ENCODE measurements around the gene CD38.
"Not testable (repeated sequence)": the region's sequence is repeated elsewhere in the genome, so short reads cannot be mapped to it uniquely, and the experiment has no call there.

The CD38 gene

DNA sequence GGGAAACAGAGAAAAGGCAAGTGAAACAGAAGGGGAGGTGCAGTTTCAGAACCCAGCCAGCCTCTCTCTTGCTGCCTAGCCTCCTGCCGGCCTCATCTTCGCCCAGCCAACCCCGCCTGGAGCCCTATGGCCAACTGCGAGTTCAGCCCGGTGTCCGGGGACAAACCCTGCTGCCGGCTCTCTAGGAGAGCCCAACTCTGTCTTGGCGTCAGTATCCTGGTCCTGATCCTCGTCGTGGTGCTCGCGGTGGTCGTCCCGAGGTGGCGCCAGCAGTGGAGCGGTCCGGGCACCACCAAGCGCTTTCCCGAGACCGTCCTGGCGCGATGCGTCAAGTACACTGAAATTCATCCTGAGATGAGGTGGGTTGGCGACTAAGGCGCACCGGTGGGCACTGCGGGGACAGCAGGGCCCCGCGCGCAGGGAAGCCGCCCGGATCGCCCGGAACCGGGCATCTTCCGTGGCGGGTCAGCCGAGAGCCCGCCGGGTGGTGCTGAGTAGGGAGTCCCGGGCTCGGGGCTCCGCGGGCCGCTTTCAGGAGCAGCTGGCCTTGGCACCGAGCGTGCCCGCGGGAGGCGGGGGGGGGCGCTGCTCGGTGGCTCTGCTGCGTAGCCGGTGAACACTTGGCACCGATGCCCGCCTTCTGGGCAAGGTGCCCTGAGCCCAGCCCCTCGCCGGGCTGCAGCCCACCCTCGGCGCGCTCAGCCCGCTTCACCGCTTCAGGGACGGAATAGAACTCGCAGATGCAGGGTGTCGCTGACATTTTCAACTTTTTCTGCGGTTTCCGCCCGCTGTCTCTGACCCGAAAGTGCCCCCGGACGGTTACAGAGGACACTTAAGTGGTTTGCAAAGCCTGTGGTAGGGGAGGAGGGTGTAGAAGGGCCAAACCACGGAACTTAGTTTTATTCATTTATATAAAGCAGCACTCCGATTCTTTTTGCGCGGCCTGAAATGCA, at the start of gene CD38:
Gene CD38 (plus strand): TSS at position 40 of the 953 bp plus-strand sequence. CDS start 87 bp downstream, at position 127.
- H3K27me3 ChIP-seq (ENCODE audit: control insufficient read depth in 1 of 2, insufficient read depth in 2 of 2, low read length in 2 of 2), result no peaks in the 10 kb centered on the region
- H3K4me3 ChIP-seq (ENCODE audit: low read depth in 1 of 2, low read length in 2 of 2), result peak within 1 kb of the TSS; percentile 55 to 72
- peaks cover 6% of the 10 kb centered on the region for H3K4me1 ChIP-seq (ENCODE audit: insufficient read depth, low read length)
- peak within 1 kb of the TSS; percentile 51 for H3K27ac ChIP-seq (ENCODE audit: low read depth, low read length)
- H3K9ac ChIP-seq (ENCODE audit: low read length), result peak within 1 kb of the TSS; percentile 9
- H3K9me3 ChIP-seq (ENCODE audit: low read length), result no peaks in the 10 kb centered on the region
- H3K36me3 ChIP-seq (ENCODE audit: insufficient read depth, low read length), result no peaks in the 10 kb centered on the region

DNA sequence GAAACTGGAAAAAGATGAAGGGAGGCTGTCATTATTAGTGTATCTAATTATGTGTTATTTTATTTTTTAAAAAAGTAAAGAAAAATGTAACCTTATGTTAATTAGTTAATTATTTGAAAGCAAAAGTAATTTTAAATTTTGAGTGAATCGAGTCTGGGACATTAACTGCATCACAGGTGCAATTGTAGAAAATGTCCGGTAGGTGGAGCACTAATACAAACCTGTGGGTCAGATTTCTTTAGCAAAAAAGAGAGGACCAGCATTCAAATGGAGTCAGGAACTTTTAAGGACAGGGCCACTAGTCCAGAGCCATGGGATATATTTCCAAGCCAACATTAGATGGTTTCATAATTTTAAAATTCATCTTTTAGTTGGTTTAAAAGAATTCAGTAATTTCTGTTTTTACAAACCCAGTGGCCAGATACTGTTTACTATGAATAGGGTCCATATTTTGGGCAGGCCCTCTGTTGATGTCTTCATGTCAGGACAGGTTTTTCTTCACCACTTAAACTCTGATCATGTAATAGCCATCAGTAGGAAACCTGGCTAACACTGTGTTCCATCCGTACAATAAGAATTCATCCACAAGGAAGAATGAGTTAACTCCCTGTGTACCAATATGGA, 48.1 kb upstream of the CD38 start:
- no peaks in the 10 kb centered on the region for H3K36me3 ChIP-seq (ENCODE audit: insufficient read depth, low read length)
- no peaks in the 10 kb centered on the region for H3K27me3 ChIP-seq (ENCODE audit: control insufficient read depth in 1 of 2, insufficient read depth in 2 of 2, low read length in 2 of 2)
- no peaks in the 10 kb centered on the region for H3K9me3 ChIP-seq (ENCODE audit: low read length)
- peaks cover 8% of the 10 kb centered on the region for H3K4me1 ChIP-seq (ENCODE audit: insufficient read depth, low read length)
- H3K9ac ChIP-seq (ENCODE audit: low read length), result no peak overlapping the region
- H3K27ac ChIP-seq (ENCODE audit: low read depth, low read length), result no peak overlapping the region
- H3K4me3 ChIP-seq (ENCODE audit: low read depth in 1 of 2, low read length in 2 of 2), result no peak overlapping the region

DNA sequence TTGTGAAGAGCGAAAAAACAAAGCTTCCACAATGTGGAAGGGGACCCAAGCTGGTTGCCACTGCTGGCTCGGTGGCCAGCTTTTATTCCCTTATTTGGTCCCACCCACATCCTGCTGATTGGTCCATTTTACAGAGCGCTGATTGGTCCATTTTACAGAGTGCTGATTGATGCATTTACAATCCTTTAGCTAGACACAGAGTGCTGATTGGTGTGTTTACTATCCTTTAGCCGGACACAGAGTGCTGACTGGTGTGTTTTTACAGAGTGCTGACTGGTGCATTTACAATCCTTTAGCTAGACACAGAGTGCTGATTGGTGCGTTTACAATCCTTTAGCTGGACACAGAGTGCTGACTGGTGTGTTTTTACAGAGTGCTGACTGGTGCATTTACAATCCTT, 45.1 kb upstream of the CD38 start:
- not testable (repeated sequence) for H3K4me3 ChIP-seq (ENCODE audit: low read depth in 1 of 2, low read length in 2 of 2); H3K9me3 ChIP-seq (ENCODE audit: low read length); H3K27ac ChIP-seq (ENCODE audit: low read depth, low read length); H3K36me3 ChIP-seq (ENCODE audit: insufficient read depth, low read length); H3K4me1 ChIP-seq (ENCODE audit: insufficient read depth, low read length); H3K9ac ChIP-seq (ENCODE audit: low read length); H3K27me3 ChIP-seq (ENCODE audit: control insufficient read depth in 1 of 2, insufficient read depth in 2 of 2, low read length in 2 of 2)

DNA sequence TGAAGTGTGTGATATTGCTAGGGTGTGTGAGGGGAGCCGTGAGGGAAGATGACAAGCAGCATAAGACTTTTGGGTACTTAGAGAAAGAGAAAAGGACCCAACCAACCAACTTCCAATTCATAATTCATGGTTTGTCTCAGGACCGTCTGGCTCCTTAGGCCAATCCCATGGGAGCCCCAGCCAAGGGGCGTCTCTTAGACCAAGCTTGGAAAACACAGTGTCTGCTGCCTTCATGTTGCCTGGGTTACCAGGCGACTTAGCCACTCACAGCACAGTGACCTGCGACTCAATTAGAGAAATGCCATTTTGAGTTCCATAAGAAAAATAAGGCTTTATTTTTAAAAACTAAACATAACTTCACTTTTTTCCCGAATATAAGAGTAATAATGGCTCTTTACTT, 42.6 kb upstream of the CD38 start:
- Histone ChIP-seq H3K36me3 (ENCODE audit: insufficient read depth, low read length) (no peaks in the 10 kb centered on the region), H3K9ac (ENCODE audit: low read length) (no peak overlapping the region), H3K4me1 (ENCODE audit: insufficient read depth, low read length) (no peaks in the 10 kb centered on the region), H3K4me3 (ENCODE audit: low read depth in 1 of 2, low read length in 2 of 2) (no peak overlapping the region), H3K9me3 (ENCODE audit: low read length) (no peaks in the 10 kb centered on the region), H3K27me3 (ENCODE audit: control insufficient read depth in 1 of 2, insufficient read depth in 2 of 2, low read length in 2 of 2) (no peaks in the 10 kb centered on the region), H3K27ac (ENCODE audit: low read depth, low read length) (no peak overlapping the region)

DNA sequence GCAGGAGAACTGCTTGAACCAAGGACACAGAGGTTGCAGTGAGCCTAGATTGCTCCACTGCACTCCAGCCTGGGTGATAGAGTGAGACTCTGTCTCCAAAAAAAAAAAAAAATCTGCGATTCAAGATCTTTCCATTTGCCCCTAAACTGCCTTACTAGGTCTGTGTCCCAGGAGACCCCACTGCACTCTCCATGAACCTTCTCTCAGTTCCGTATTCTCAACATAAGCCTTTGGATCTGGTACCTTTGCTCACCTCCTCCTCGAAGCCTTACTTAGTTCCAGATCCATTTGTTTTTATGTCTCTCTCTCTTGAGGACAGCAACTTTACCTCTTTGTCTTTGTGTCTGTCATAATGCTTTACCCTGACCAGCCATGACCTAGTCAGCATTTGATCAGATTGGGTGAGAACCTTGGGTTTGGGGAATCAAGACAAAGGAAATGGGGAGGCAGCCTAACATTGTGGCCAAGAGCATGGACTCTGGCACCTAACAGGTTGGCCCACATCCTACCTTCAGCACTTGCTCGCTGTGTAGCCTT, 41.5 kb upstream of the CD38 start:
- no peak overlapping the region for H3K4me3 ChIP-seq (ENCODE audit: low read depth in 1 of 2, low read length in 2 of 2)
- H3K36me3 ChIP-seq (ENCODE audit: insufficient read depth, low read length), result no peaks in the 10 kb centered on the region
- H3K27ac ChIP-seq (ENCODE audit: low read depth, low read length), result no peak overlapping the region
- no peaks in the 10 kb centered on the region for H3K4me1 ChIP-seq (ENCODE audit: insufficient read depth, low read length)
- no peaks in the 10 kb centered on the region for H3K27me3 ChIP-seq (ENCODE audit: control insufficient read depth in 1 of 2, insufficient read depth in 2 of 2, low read length in 2 of 2)
- H3K9ac ChIP-seq (ENCODE audit: low read length), result no peak overlapping the region
- H3K9me3 ChIP-seq (ENCODE audit: low read length), result no peaks in the 10 kb centered on the region

DNA sequence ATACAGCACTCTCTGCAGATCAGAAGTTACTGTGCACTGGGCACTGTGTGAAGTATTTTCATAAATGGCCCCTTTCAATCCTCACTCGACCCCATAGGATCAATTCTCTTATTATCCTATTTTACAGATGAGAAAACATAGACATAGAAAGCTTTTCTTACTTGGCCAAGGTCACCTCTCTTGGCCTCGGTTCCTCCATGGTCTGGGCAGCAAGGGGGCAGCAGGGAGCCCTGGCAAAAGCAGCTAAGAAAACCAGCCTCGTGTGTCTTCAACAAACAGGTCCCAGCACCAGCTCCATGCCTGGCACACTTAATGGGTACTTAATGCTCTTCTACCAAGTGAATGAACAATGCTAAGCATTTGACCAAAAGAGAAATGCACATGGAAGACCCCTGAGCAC, 40.9 kb upstream of the CD38 start:
- H3K4me1 ChIP-seq (ENCODE audit: insufficient read depth, low read length), result no peaks in the 10 kb centered on the region
- H3K9me3 ChIP-seq (ENCODE audit: low read length), result no peaks in the 10 kb centered on the region
- no peaks in the 10 kb centered on the region for H3K27me3 ChIP-seq (ENCODE audit: control insufficient read depth in 1 of 2, insufficient read depth in 2 of 2, low read length in 2 of 2)
- no peak overlapping the region for H3K9ac ChIP-seq (ENCODE audit: low read length)
- H3K4me3 ChIP-seq (ENCODE audit: low read depth in 1 of 2, low read length in 2 of 2), result no peak overlapping the region
- no peaks in the 10 kb centered on the region for H3K36me3 ChIP-seq (ENCODE audit: insufficient read depth, low read length)
- H3K27ac ChIP-seq (ENCODE audit: low read depth, low read length), result no peak overlapping the region

DNA sequence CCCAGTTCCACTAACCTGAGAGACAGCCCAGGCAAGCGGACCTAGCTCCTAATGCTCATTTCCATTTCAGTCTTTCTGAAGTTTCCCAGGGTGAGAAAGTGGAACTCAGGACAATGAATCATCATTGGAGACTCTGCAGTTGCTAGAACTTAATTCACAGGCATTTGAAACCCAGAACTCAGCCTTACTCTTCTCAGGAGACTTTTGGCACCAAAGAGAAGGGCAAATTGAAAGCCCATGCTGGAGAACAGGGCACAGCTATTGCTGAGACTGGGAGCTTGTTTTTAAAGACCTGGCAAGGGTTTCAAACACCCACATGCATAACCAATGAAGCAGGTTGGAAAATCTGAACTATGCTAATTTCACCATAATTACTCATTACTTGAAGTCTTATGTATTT, 39.3 kb upstream of the CD38 start:
- H3K4me3 ChIP-seq (ENCODE audit: low read depth in 1 of 2, low read length in 2 of 2), result no peak overlapping the region
- H3K27me3 ChIP-seq (ENCODE audit: control insufficient read depth in 1 of 2, insufficient read depth in 2 of 2, low read length in 2 of 2), result no peaks in the 10 kb centered on the region
- no peaks in the 10 kb centered on the region for H3K36me3 ChIP-seq (ENCODE audit: insufficient read depth, low read length)

DNA sequence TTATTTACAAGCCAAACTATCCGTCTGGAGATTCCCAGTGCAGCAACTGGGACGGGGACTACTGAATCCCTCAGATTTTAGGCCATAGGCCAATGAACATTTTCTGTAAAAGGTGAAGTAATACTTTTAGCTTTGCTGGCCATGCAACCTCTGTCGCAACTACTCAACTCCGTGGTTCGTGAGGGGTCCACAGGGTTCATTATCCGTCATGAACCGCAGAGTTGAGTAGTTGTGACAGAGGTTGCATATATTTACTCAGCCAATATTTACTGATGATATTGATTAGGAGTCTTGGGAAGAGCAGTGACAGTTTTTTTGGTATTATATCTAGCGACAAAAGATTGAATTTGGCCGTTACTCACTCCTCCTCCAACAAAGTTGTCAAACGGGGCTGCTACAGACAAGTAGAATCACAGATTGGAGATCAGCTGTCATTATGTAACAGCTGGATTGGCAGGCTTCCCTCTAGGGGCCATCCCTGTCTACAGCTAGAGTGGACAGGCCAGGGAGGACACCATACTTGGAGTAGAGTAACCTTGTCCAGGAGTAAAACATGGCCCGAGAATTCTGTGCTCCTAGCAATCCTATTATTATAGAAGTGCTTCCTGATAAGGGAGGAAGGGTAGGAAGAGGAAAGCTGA, 37.2 kb upstream of the CD38 start:
- H3K4me3 ChIP-seq (ENCODE audit: low read depth in 1 of 2, low read length in 2 of 2), result no peak overlapping the region
- no peaks in the 10 kb centered on the region for H3K36me3 ChIP-seq (ENCODE audit: insufficient read depth, low read length)
- no peaks in the 10 kb centered on the region for H3K4me1 ChIP-seq (ENCODE audit: insufficient read depth, low read length)
- H3K9ac ChIP-seq (ENCODE audit: low read length), result no peak overlapping the region
- no peaks in the 10 kb centered on the region for H3K9me3 ChIP-seq (ENCODE audit: low read length)
- no peaks in the 10 kb centered on the region for H3K27me3 ChIP-seq (ENCODE audit: control insufficient read depth in 1 of 2, insufficient read depth in 2 of 2, low read length in 2 of 2)
- H3K27ac ChIP-seq (ENCODE audit: low read depth, low read length), result no peak overlapping the region

More for the DNA sequence above, 39.3 kb upstream of the CD38 start:
- Histone ChIP-seq H3K4me1 (ENCODE audit: insufficient read depth, low read length) (no peaks in the 10 kb centered on the region), H3K9me3 (ENCODE audit: low read length) (no peaks in the 10 kb centered on the region), H3K9ac (ENCODE audit: low read length) (no peak overlapping the region), H3K27ac (ENCODE audit: low read depth, low read length) (no peak overlapping the region)

DNA sequence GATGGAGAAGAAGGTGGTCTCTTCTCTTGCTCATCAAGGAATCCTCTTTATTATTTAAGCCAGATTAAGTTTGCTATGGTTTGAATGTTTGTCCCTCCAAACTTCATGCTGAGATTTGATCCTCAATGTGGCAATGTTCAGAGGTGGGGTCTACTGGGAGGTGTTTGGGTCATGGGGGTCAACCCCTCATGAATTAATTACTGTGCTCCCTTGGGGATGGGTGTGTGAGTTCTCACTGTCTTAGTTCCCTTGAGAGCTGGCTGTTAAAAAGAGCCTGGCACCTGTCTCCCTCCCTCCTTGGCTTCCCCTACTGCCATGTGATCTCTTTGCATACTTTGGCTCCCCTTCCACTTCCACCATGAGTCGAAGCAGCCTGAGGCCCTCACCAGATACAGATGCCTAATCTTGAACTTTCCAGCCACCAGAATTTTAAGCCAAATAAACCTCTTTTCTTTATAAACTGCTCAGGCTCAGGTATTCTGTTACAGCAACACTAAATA, 36.0 kb upstream of the CD38 start:
- no peak overlapping the region for H3K4me3 ChIP-seq (ENCODE audit: low read depth in 1 of 2, low read length in 2 of 2)
- no peaks in the 10 kb centered on the region for H3K27me3 ChIP-seq (ENCODE audit: control insufficient read depth in 1 of 2, insufficient read depth in 2 of 2, low read length in 2 of 2)
- no peak overlapping the region for H3K9ac ChIP-seq (ENCODE audit: low read length)

DNA sequence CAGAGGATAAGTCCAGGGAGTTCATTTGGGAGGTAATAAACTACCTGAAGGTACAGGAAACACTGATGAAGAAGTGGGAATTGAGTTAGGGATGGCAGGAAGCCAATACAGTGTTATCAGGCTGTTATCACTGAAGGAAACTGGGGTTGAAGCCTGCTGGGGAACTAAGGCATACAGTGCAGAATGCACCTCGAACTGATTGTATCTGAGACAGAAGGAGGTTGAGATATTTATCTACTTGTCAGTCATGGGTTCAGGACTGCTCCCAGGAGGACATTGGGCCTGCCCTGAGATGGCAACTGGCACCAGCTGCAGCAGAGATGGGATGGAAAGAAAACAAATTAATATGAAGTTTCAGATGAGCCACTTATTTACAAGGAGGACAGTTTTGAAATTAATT, 35.5 kb upstream of the CD38 start:
- Histone ChIP-seq H3K4me3 (ENCODE audit: low read depth in 1 of 2, low read length in 2 of 2) (no peak overlapping the region), H3K9me3 (ENCODE audit: low read length) (no peaks in the 10 kb centered on the region), H3K9ac (ENCODE audit: low read length) (no peak overlapping the region), H3K27me3 (ENCODE audit: control insufficient read depth in 1 of 2, insufficient read depth in 2 of 2, low read length in 2 of 2) (no peaks in the 10 kb centered on the region), H3K27ac (ENCODE audit: low read depth, low read length) (no peak overlapping the region), H3K4me1 (ENCODE audit: insufficient read depth, low read length) (no peaks in the 10 kb centered on the region), H3K36me3 (ENCODE audit: insufficient read depth, low read length) (no peaks in the 10 kb centered on the region)

More for the DNA sequence above, 36.0 kb upstream of the CD38 start:
- no peaks in the 10 kb centered on the region for H3K36me3 ChIP-seq (ENCODE audit: insufficient read depth, low read length)
- no peak overlapping the region for H3K27ac ChIP-seq (ENCODE audit: low read depth, low read length)
- H3K9me3 ChIP-seq (ENCODE audit: low read length), result no peaks in the 10 kb centered on the region
- H3K4me1 ChIP-seq (ENCODE audit: insufficient read depth, low read length), result no peaks in the 10 kb centered on the region

DNA sequence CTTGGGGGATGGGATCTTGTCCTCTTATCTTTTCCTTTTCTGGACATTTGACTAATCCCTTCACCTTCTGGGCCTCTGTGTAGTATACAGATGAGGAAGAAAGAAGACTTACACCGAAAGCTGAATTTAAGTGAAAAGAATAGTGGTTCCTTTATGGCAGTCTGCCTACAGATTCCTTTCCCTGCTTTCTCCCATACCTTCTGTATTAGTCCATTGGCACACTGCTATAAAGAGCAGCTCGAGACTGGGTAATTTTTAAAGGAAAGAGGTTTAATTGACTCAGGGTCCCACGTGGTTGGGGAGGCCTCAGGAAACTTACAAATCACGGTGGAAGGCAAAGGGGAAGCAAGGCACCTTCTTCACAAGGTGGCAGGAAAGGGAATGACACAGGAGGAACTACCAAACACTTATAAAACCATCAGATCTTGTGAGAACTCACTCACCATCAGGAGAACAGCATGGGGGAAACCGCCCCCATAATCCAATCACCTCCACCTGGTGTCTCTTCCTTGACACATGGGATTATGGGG, 34.0 kb upstream of the CD38 start:
- Histone ChIP-seq H3K4me3 (ENCODE audit: low read depth in 1 of 2, low read length in 2 of 2) (no peak overlapping the region), H3K27ac (ENCODE audit: low read depth, low read length) (no peak overlapping the region), H3K4me1 (ENCODE audit: insufficient read depth, low read length) (no peaks in the 10 kb centered on the region), H3K9ac (ENCODE audit: low read length) (no peak overlapping the region), H3K27me3 (ENCODE audit: control insufficient read depth in 1 of 2, insufficient read depth in 2 of 2, low read length in 2 of 2) (no peaks in the 10 kb centered on the region), H3K9me3 (ENCODE audit: low read length) (no peaks in the 10 kb centered on the region), H3K36me3 (ENCODE audit: insufficient read depth, low read length) (no peaks in the 10 kb centered on the region)

All from muscle layer of colon (tissue), 2 donors.